Measurements from ENCODE around the gene TRA2A.

The TRA2A gene

DNA sequence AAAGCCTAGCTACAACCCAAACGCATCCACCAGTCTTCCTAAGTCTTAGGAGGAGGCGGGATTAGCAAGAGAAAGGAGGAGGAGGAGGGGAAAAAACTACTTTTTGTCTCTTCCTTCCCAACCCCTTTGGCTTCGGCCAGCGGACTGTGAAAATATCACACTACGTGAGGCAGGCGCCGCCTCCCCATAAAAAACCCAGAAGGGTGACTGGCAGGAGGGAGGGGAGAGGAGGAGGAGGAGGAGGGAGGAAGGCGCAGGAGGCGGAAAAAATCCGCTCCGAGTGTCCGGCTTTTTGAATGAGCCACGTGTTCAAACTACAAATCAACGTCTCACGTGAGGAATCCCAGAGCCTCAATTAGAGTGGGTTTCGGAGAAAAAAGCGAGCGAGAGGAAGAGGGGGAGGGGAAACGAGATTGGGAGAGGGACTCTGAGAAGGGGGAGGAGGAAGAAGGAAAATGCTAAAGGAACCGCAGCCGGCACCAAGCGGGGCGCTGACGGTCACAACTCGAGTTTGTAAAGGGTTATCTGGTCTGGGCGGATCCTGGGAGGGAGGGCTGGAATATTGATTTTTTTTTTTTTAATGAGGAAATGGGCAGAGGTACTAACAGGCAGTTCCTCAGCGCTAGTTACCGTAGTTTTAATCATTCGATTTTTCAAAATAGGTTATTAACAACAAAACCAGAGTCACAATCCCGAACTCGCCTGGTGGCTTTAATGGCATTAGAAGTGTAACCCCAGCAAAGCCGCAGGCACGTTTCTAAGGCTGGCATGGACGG lies 61.3 kb downstream of the TRA2A start, which contains the start of gene IGF2BP3:
IGF2BP3 (minus strand) TSS at position 162 of the 776 bp plus-strand sequence. CDS start 381 bp downstream, outside the sequence.
- no peak for DNase-seq (ENCODE audit: low spot score)

DNA sequence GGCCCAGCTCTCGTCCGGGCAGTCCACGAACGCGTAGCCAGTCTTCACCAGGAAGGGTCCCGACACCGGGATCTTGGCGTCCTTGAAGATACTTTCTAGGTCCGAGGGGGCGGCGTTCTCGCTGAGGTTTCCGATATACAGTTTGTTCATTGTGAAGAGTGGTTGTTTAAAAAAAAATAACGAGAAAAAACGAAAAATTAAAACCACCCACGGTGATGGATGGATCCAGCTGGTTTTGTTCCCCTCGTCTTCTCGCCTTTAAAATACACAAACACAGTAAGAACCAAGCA lies 61.9 kb downstream of the TRA2A start:
- no peak for DNase-seq (ENCODE audit: low spot score)

- no peak for DNase-seq (ENCODE audit: low spot score)
These were observed 62.4 kb downstream of the TRA2A start for GRCh38 chr7:23469150-23469960.

DNA sequence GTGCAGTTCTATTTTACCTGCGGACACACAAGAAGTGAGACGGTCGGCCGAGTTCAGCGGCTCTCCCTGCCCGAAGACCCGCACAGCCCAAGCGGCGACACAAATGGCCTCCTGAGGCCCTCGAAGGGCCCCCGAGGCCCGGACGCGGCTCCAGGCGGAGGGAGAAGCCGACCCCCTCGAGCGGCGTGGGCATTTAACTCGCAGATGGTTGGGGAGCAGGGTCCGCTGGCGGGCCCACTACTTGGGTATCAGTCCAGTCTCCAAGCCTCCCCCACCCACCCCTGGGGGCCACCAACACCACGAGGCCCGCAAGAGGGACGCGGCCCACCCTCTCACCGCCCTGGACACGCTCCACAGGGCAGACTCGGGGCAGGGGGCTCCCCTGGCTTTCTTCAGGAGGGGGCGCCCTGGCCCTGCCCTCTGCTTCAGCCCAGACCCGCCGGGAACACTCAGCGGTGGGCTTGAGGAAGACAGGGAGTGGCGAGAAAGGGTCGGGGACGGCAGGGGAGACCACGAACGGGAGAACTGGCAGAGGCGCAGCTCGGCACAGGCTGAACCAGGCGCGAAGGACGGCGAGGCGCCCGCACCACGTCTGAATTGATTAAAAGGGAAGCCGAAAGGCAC lies 63.1 kb downstream of the TRA2A start:
- DNase-seq (ENCODE audit: low spot score): no peak

DNA sequence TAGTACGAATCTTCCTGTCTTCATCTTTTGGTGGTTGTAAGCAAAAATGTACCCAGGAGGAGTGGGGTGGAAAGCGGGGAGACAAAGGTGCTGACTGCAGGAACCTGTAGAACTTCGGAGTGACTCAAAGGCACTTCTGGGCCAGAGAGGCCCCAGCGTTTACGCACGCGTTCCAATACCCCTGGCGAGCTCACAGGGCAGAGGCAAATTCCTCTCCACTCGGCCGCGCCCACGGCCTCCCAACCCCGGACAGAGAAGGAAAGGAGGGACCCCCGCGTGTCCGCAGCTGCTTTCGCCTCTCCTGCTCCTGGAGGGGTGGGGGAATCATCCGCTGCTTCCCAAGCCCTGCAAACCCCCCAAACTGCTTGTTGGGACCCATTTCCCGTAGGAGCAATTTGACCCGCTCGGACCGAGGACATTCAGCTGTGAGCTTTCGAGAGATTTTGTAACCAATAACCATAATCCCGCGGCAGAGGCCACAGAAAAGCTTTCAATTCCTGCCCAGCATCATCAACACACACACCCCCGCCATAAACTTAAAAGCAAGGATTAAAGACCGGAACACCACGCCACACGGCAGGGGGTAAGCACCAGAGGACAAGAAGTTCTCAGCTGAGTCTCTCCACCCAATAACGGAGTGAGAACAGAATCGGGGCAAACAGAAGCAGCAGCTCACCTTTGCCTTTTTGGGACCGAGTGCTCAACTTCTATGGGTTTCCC lies 63.8 kb downstream of the TRA2A start:
- DNase-seq (ENCODE audit: low spot score): no peak

DNA sequence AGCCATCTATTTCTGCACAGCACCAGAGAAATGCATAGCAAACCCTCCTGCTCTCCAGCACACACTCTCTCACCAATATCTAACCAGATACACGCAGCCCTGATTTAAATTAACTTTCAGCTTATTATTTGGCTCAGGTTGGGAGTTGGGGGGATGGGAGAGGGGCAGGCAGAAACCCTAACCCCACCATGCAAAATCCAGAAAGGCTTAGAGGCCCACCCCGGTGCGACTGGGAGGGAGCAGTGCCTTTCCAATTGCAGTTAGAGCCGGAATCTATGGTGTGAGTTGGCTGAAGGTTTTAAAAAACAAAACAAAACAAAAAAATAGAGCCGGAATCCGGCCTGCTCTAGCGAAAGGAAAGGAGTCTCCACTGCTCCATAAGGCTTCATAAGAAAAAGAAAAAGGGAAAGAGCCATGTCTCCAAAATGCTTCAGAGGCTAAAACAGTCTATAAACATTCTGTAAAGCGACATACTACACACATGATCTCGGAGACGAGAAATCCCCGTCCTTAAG lies 64.4 kb downstream of the TRA2A start:
- no peak for DNase-seq (ENCODE audit: low spot score)

GRCh38 chr7:23462846-23463245 lies 68.9 kb downstream of the TRA2A start:
- no peak for DNase-seq (ENCODE audit: low spot score)

DNA sequence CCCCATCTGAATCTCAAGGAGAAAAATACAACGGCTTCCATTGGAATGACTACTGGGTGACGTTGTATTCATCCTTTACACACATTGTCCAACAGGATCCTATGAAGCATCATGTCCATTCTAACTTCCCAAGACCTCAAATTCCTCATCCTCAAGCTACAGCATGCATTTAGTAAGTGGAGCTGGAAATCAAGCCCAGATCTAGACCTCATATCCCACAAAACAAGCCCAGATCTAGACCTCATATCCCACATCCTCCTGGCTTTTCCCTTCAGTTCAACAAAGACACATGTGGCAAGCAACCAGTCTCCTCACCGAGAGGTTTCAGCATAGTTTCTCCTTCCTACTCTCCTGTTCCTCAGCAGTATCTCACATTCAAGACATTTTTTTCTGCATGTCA lies 73.7 kb downstream of the TRA2A start:
- no peak for DNase-seq (ENCODE audit: low spot score)

- no peak for DNase-seq (ENCODE audit: low spot score)
These were observed 75.7 kb downstream of the TRA2A start for GRCh38 chr7:23456093-23456492.

DNA sequence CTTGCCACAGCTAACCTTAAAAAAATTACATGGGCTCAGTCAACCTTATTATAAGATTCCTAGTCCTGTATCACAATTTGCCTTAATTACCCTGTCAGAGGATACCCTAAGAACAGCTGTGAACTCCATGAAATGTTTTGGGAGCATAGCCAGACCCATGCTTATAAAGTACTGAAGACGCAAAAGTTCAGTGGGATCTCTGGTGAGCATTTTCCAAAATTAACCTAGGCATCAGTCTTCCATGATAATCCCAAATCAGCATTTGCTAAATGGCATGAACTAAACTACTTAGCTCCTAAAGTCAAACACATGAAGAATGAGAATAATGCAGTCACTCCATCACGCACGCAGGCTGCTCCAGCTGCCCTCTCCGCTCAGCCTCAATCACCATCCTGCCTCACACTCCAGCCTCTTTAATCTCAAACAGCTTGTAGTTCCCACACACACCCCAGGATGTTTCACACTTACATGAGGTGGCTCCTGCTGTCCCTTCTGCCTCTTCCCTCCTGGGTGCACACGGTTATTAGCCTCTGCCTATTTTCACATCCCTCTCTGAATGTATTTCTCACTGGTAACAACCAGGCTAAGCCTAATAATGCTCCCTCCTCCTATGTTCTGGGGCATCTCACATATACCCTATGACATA lies 76.8 kb downstream of the TRA2A start:
- DNase-seq (ENCODE audit: low spot score): no peak

All from hematopoietic multipotent progenitor cell treated with erythropoietin and hydrocortisone succinate and interleukin-3 and kit ligand, for 15 days (in vitro differentiated cells).